Measurements from ENCODE around the gene RTCB. TPM values are rescaled to one million over a fixed set of nuclear protein-coding genes. Genes with fewer than 3 reads are reported as not detected.

The RTCB gene
- polyA plus RNA-seq, 1 donor from 2014 or later: 119 TPM

DNA sequence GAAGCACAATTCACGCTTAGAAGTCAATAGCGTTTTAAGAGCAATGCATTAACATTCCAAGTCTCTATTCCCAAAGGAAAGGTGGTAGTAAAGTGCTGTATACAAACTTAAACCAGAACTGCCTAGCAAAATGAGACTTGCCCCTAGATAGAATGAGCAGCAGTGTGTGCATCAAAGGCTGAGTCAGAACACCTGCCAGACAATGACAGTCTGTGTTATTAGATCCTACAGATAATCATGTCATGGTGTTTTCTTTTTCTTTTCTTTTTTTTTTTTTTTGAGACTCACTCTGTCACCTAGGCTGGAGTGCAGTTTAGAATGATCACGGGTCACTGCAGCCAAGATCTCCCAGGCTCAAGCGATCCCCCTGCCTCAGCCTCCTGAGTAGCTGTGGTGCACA lies 1.6 kb downstream of the RTCB start:
- Mint-ChIP-seq H3K4me1 (peaks cover 27 to 51% (median 42%) of the 10 kb centered on the region in 3 donors), H3K9me3 (peaks cover 0 to 3% (median 3%) of the 10 kb centered on the region in 3 donors), H3K36me3 (no peaks in the 10 kb centered on the region), H3K4me3 (peak overlapping the region; percentile 96 to 99 (median 98)), H3K27ac (peak overlapping the region; percentile 53 to 97 (median 83)), H3K27me3 (no peaks in the 10 kb centered on the region)

DNA sequence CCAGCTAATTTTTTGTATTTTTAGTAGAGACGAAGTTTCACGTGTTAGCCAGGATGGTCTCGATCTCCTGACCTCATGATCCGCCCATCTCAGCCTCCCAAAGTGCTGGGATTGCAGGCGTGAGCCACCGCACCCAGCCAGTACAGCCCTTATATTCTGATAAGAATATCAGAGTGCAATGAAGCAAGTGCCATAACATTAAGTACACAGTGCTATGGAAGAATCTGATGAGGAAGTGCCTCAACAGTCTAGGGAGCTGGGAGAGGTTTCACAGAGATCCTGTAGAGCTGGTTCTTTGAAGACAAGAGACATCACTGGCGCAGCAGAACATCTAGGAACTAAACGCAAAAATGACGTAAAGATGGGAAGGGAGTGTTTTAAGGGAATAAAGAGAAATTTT lies 2.1 kb downstream of the RTCB start:
- peaks cover 27 to 51% (median 42%) of the 10 kb centered on the region in 3 donors for H3K4me1 Mint-ChIP-seq
- H3K27me3 Mint-ChIP-seq: no peaks in the 10 kb centered on the region
- no peaks in the 10 kb centered on the region for H3K36me3 Mint-ChIP-seq
- peak overlapping the region; percentile 96 to 99 (median 98) for H3K4me3 Mint-ChIP-seq
- H3K27ac Mint-ChIP-seq: peak overlapping the region; percentile 25 to 83 (median 53)
- peaks cover 0 to 3% (median 3%) of the 10 kb centered on the region in 3 donors for H3K9me3 Mint-ChIP-seq

DNA sequence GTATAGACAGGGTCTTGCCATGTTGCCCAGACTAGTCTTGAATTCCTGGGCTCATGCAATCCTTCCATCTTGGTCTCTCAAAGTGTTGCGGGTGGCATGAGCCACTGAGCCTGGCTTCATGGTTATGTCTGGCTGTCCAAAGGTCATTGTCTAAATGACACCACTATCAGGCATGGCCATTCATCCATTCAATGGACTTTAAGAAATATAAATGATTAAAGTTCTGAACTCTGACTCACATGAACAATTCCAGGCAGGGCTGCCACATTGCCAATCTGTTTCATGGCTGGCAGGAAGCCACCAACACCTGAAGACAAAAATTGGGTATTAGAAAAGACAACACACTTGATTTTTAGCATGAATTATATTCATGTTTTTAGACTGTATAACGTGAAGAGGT lies 4.1 kb downstream of the RTCB start:
- Mint-ChIP-seq H3K9me3 (peaks cover 0 to 3% (median 3%) of the 10 kb centered on the region in 3 donors), H3K36me3 (no peaks in the 10 kb centered on the region), H3K4me1 (peaks cover 24 to 47% (median 42%) of the 10 kb centered on the region in 3 donors), H3K27me3 (no peaks in the 10 kb centered on the region), H3K4me3 (peak overlapping the region in 3 of 4 donors; percentile 20 to 56 (median 44)), H3K27ac (peak overlapping the region; percentile 10 to 81 (median 30))

DNA sequence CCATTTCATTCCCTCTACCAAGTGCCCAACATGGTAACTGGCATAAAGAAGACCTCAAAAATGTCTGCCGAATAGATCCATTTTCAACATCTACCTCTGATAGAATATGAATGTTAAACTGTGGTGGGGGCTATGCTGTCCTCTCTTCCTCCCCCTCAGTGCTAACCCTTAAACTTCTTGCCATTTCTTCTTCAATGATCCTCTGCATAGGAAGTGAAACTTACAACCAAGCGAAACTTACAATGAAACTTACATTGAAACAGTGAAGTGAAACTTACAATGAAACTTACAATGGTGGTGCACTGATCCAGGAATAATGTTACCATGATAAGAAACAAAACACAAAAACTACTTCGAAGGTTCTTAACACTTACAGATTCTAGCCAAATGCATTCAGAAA lies 4.7 kb downstream of the RTCB start:
- peaks cover 0 to 3% (median 3%) of the 10 kb centered on the region in 3 donors for H3K9me3 Mint-ChIP-seq
- H3K27me3 Mint-ChIP-seq: no peaks in the 10 kb centered on the region
- H3K36me3 Mint-ChIP-seq: no peaks in the 10 kb centered on the region
- peak overlapping the region; percentile 1 to 56 (median 28) for H3K4me3 Mint-ChIP-seq
- H3K27ac Mint-ChIP-seq: peak overlapping the region; percentile 1 to 89 (median 6)
- H3K4me1 Mint-ChIP-seq: peaks cover 17 to 41% (median 38%) of the 10 kb centered on the region in 3 donors

DNA sequence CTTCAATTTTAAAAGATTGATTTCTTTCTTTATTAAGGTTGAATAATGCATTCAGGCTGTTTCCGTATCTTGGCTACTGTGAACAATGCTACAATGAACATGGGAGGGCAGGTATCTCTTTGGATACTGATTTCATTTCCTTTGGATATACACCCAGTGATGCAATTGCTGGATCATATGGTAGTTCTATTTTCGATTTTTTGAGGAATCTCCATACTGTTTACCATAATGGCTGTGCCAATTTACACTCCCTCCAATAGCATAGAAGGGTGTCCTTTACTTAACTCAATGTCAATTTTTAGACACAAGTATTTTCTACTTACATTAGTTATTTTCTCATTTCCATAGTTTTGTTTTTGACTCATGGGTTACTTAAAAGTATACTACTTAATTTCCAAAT lies 8.0 kb downstream of the RTCB start:
- Mint-ChIP-seq H3K4me1 (peaks cover 5 to 21% (median 19%) of the 10 kb centered on the region in 3 donors), H3K27ac (no peak overlapping the region), H3K4me3 (no peak overlapping the region), H3K9me3 (peaks cover 0 to 3% (median 3%) of the 10 kb centered on the region in 3 donors), H3K36me3 (no peaks in the 10 kb centered on the region), H3K27me3 (no peaks in the 10 kb centered on the region)

DNA sequence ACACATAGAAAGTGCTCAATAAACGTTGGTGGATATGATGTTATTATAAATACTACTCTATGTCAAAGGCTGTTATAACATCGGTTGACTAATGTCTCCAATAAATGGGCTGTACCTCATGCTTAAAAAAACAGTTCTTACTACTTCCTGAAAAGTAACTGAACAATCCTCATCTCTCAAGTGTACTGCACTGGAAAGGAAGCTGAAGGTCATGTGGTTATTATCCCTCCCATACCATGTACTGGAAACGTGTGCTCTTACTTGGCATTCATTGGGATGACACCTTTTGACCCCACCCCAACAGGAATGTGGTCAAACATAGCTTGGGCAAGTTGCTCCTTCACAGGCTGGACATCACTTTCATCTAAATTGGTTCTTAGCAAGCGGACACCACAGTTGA lies 10.6 kb downstream of the RTCB start:
- Mint-ChIP-seq H3K36me3 (no peaks in the 10 kb centered on the region), H3K27me3 (no peaks in the 10 kb centered on the region), H3K4me1 (peaks cover 0 to 5% (median 0%) of the 10 kb centered on the region in 3 donors), H3K4me3 (no peak overlapping the region), H3K9me3 (no peaks in the 10 kb centered on the region), H3K27ac (no peak overlapping the region)

DNA sequence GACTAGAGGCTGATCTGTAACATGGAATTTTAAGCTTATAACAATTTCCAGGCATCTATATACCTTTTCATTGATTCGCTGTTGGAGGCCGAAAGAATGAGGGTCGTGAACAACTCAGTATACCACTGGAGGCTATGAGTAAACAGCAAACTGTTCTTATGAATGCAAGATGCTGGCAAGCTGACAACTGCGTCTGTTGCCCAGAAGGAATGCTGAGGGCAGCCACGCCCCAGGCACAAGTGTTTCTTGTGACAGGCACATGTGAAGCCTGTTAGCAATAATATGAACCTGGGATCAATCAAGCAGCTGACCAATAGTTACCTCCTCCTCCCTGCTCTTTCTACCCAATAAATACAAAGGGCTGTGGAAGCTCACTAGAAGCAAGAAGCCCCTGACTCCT lies 15.3 kb downstream of the RTCB start:
- Mint-ChIP-seq H3K9me3 (no peaks in the 10 kb centered on the region), H3K27me3 (no peaks in the 10 kb centered on the region), H3K4me1 (no peaks in the 10 kb centered on the region), H3K4me3 (no peak overlapping the region), H3K27ac (no peak overlapping the region), H3K36me3 (peaks cover 17% of the 10 kb centered on the region)

DNA sequence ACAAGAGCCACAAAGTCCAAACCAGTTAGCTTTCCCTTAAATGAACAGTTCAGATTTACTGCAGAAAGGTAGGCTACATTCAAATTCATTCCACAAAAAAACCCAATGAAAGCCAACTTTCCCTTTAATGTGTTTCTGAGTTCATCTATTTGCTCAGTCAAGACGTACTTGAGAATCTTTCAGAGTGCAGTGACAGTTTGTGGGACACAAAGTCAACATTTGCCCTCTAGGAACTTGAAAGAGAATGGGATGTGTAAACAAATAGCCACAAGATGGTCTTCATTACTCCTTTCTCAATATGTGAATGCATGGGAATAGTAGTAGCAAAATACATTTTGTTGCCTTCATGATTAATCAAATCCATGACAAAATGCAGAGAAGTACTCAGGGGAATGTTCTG lies 15.8 kb downstream of the RTCB start:
- no peak overlapping the region for H3K4me3 Mint-ChIP-seq
- H3K9me3 Mint-ChIP-seq: no peaks in the 10 kb centered on the region
- no peak overlapping the region for H3K27ac Mint-ChIP-seq
- H3K36me3 Mint-ChIP-seq: peaks cover 18% of the 10 kb centered on the region
- H3K27me3 Mint-ChIP-seq: no peaks in the 10 kb centered on the region
- H3K4me1 Mint-ChIP-seq: no peaks in the 10 kb centered on the region

DNA sequence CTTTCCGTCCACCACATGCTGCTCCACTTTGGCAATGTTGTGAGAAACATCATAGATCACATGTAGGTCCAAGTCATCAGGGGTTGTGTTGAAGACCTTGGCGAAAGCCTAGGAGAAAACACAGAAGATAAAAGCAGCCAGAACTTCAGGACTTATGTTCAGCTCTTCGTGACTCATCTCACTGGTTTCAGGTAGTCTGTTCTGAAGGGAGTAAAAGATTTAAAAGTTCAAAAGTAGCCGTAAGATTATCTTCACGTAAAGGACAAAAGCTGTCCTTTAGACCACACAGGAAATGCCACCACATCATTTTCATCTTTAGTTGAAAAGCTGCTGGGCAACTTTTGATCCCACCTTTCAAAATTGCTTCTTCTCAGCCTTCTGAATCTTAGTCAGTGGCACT lies 16.9 kb downstream of the RTCB start:
- no peak overlapping the region for H3K27ac Mint-ChIP-seq
- H3K4me1 Mint-ChIP-seq: no peaks in the 10 kb centered on the region
- H3K9me3 Mint-ChIP-seq: no peaks in the 10 kb centered on the region
- H3K36me3 Mint-ChIP-seq: peaks cover 18% of the 10 kb centered on the region
- no peaks in the 10 kb centered on the region for H3K27me3 Mint-ChIP-seq
- H3K4me3 Mint-ChIP-seq: no peak overlapping the region

DNA sequence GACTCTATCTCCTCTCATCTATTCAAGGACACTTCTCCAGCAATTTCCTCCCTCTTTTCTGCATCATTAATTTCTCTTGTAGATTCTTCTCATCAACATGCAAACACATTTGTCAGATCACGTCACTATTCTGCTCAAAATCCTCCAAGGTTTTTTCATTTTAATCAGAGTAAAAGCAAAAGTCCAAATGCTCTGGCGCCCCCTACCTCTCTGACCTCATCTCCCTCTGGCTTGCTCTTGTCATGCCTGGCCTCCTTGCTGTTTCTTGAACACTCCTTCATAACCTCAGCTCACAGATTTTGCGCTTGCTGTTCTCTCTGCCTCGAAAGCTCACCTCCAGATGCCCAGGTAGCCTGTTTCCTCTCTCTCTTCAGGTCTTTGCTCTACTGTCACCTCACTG lies 22.4 kb downstream of the RTCB start:
- Mint-ChIP-seq H3K27me3 (no peaks in the 10 kb centered on the region), H3K27ac (peak overlapping the region in 1 of 3 donors; percentile 5), H3K9me3 (no peaks in the 10 kb centered on the region)

DNA sequence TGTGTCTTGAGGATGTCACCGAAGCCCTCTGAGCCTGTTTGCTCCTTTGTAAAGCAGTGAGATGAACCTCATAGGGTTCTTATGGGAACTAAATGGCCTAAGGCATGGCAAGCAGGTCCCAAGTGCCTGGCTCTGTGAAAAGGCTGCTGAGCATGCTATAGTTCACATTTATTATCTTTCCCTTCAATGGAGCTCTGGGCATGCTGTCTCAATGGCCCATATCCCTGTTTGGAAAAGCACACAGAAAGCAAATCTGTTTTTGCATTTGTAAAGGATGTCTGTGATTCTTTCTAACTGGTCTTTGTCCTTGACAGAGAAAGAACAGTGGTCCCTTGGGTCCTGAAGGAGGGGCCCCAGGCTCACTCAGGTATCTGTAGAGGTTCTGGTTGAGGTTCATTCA lies 26.4 kb downstream of the RTCB start:
- Mint-ChIP-seq H3K4me3 (no peak overlapping the region), H3K27me3 (no peaks in the 10 kb centered on the region), H3K9me3 (no peaks in the 10 kb centered on the region), H3K27ac (no peak overlapping the region), H3K36me3 (peaks cover 2% of the 10 kb centered on the region), H3K4me1 (no peaks in the 10 kb centered on the region)

More for the DNA sequence above, 22.4 kb downstream of the RTCB start:
- H3K36me3 Mint-ChIP-seq: peaks cover 15% of the 10 kb centered on the region
- no peak overlapping the region for H3K4me3 Mint-ChIP-seq
- no peaks in the 10 kb centered on the region for H3K4me1 Mint-ChIP-seq

DNA sequence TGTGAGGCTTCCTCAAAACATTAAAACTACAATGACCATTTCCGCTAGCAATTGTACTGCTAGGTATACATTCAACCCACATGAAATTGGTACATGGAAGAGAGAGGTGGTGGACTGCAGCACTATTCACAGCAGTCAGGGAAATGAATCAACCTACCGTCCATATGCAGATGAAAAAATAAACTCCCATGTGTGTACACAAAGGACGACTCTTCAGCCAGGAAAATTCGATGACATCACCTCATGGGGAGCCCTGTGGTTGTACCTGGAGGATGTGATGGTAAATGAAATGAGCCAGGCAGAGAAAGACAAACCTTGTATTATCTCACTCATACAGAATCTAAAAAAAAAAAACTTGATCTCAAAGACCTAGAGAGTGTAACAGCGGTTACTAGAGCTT lies 31.1 kb downstream of the RTCB start:
- peaks cover 5% of the 10 kb centered on the region for H3K36me3 Mint-ChIP-seq
- no peaks in the 10 kb centered on the region for H3K27me3 Mint-ChIP-seq
- H3K9me3 Mint-ChIP-seq: no peaks in the 10 kb centered on the region
- H3K27ac Mint-ChIP-seq: no peak overlapping the region
- H3K4me1 Mint-ChIP-seq: no peaks in the 10 kb centered on the region
- no peak overlapping the region for H3K4me3 Mint-ChIP-seq

DNA sequence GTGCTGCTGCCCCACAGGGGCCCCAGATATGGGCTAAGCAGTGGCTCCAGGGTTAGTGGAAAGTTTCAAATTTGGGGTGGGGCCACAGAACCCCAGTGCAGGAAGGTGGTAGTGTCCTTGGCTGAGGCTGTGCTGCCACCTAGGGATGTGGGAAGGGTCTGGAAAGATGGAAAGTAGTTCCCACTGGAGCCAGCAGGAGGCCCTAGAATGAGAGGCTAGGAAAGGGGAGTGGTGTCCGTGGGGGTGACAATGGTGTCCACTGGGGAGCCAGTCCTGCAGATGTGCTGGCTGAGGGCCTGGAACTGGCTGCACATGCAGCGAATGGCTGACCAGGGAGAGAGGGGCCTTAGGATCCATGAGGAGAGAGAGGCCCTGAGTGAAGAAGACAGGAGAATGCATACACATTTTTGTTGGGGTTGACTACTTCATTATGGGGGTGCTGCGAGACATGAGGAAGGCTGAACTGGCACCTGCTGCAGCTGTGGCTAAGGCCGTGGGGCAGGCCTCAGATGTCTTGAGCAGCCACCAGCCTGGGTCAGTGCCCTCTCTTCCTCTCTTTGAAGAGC lies 33.3 kb downstream of the RTCB start:
- H3K36me3 Mint-ChIP-seq: peaks cover 5% of the 10 kb centered on the region
- H3K27ac Mint-ChIP-seq: no peak overlapping the region
- H3K4me3 Mint-ChIP-seq: no peak overlapping the region
- no peaks in the 10 kb centered on the region for H3K9me3 Mint-ChIP-seq
- H3K27me3 Mint-ChIP-seq: no peaks in the 10 kb centered on the region
- H3K4me1 Mint-ChIP-seq: no peaks in the 10 kb centered on the region

DNA sequence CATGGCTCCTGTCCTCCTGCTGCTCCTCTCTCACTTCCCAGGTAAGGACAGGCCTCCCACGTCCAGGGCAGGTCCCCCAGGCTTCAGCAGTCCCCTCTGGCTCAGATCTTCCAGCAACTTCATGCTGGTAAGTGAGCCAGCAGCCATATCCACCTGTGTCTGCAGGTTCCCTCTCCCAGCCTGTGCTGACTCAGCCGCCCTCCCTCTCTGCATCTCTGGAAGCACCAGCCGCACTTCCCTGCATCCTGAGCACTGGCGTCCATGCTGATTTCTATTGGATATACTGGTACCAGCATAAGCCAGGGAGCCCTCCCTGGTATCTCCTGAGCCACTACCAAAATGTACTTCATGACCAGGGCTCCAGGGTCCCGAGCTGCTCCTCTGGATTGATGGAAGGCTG lies 35.4 kb downstream of the RTCB start:
- no peaks in the 10 kb centered on the region for H3K27me3 Mint-ChIP-seq
- peaks cover 5% of the 10 kb centered on the region for H3K36me3 Mint-ChIP-seq
- no peaks in the 10 kb centered on the region for H3K4me1 Mint-ChIP-seq
- no peaks in the 10 kb centered on the region for H3K9me3 Mint-ChIP-seq
- no peak overlapping the region for H3K27ac Mint-ChIP-seq
- no peak overlapping the region for H3K4me3 Mint-ChIP-seq

DNA sequence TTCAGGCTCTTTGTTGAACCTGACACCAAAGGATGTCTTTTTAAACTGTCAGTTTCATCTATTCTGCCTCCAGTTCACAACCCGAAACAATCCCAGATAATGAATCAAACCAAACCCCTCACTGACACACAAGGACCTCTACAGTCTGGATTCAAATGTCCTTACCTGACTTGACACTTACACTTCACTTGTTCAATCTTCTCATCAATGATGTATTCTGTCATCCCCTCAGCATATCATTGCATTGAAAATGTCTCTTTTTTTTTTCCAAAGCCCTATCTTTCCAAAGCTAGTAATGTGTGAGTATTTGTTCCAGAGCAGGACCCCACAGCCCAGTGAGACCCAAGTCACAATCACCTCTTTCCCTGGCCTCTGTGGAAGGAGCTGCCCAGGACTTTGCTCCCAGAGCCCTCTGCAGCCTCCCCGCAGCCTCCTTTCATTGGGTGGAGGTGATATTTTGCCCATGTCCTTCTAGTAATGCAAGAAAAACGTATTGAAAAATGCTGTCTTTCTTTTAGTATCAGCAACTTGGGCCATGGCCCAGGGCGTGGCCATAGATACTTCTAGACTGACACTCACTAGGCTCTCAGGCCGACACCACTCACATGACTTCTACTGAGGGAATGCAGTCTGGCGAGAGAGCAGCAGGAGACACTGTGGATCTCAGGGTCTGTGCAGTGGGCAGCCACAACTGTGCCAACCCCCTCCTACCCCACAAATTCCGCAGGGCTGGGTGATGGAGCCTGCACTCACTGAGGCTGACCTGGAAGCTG lies 36.2 kb downstream of the RTCB start:
- H3K4me3 Mint-ChIP-seq: no peak overlapping the region
- no peaks in the 10 kb centered on the region for H3K27me3 Mint-ChIP-seq
- no peaks in the 10 kb centered on the region for H3K4me1 Mint-ChIP-seq
- H3K27ac Mint-ChIP-seq: no peak overlapping the region
- H3K36me3 Mint-ChIP-seq: peaks cover 5% of the 10 kb centered on the region
- no peaks in the 10 kb centered on the region for H3K9me3 Mint-ChIP-seq

DNA sequence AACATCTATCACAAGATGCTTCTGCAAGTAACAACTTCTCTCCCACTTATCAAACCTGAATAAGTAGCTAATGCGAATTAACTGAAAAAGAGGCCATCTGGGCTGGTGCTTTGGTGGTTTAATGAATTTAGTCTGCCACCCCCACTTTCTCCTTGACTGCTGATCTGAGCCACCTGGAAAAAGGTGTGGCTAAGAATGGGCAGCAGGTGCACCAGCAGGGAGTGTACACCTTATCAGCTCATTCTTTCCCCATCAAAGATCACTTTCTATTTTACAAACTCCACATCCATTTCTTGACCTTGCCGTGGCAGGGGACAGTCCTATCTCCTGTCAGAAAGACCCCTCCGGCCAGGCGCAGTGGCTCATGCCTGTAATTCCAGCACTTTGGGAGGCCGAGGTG lies 47.8 kb downstream of the RTCB start:
- H3K9me3 Mint-ChIP-seq: peaks cover 0 to 1% (median 0%) of the 10 kb centered on the region in 3 donors
- no peaks in the 10 kb centered on the region for H3K4me1 Mint-ChIP-seq
- peaks cover 4% of the 10 kb centered on the region for H3K27me3 Mint-ChIP-seq
- no peak overlapping the region for H3K4me3 Mint-ChIP-seq
- no peak overlapping the region for H3K27ac Mint-ChIP-seq
- H3K36me3 Mint-ChIP-seq: peaks cover 3% of the 10 kb centered on the region
